Heart left ventricle (tissue), 16 donors: ENCODE data around the gene MINDY3. TPM values are rescaled to one million over a fixed set of nuclear protein-coding genes. Genes with fewer than 3 reads are reported as not detected.

Experiments
- ATAC-seq, 4 donors: fragments of 200-7000 bp; cut with Tn5 transposase; one replicate each; pipeline ENCODE4 v1.9.1; 2020 to 2022; ENCODE audit warnings: moderate library complexity in 4 of 4, mild to moderate bottlenecking in 3 of 4, moderate number of reproducible peaks in 1 of 4
- DNase-seq, 5 donors: peaks; one replicate each; pipeline ENCODE4 v3.0.0-alpha.2; 2020
- H3K27ac ChIP-seq, 12 donors: fragments of 200-600 bp; sonication (generic) in 4 of 12; one replicate each; pipeline versions ENCODE4 v1.5.0 to v1.8.0; 2016 to 2022; ENCODE audit warnings: mild to moderate bottlenecking in 2 of 12
- H3K27me3 ChIP-seq, 9 donors: fragments of 200-600 bp; sonication (generic) in 2 of 9; one replicate each; pipeline versions ENCODE4 v1.5.1 to v1.8.0; 2016 to 2022; ENCODE audit warnings: mild to moderate bottlenecking in 3 of 9
- H3K36me3 ChIP-seq, 9 donors: fragments of 200-600 bp; sonication (generic) in 2 of 9; one replicate each; pipeline versions ENCODE4 v1.5.0 to v1.8.0; 2018 to 2022; ENCODE audit warnings: mild to moderate bottlenecking in 2 of 9
- H3K4me1 ChIP-seq, 12 donors: fragments of 200-600 bp; sonication (generic) in 4 of 12; one replicate each; pipeline versions ENCODE4 v1.5.0 to v1.8.0; 2016 to 2022; ENCODE audit warnings: mild to moderate bottlenecking in 3 of 12
- H3K4me3 ChIP-seq, 12 donors: fragments of 200-600 bp; sonication (generic) in 4 of 12; one replicate each; pipeline versions ENCODE4 v1.5.0 to v1.8.0; 2017 to 2022; ENCODE audit warnings: mild to moderate bottlenecking in 9 of 12, moderate library complexity in 4 of 12
- H3K9me3 ChIP-seq, 12 donors: fragments of 200-600 bp; sonication (generic) in 4 of 12; one replicate each; pipeline versions ENCODE4 v1.5.0 to v1.8.0; 2016 to 2022; ENCODE audit warnings: mild to moderate bottlenecking in 1 of 12
- CTCF ChIP-seq, 12 donors: fragments of 200-600 bp; sonication (generic) in 4 of 12; IDR thresholded peaks; one replicate each; pipeline versions ENCODE4 v1.5.0 to v1.8.0; 2018 to 2022; ENCODE audit warnings: antibody characterized with exemption in 12 of 12, mild to moderate bottlenecking in 5 of 12
- POLR2A ChIP-seq, 2 donors: fragments of 450-650 bp; IDR thresholded peaks; one replicate each; pipeline ENCODE4 v1.6.1; 2017; ENCODE audit warnings: antibody characterized with exemption in 2 of 2, mild to moderate bottlenecking in 2 of 2, moderate library complexity in 2 of 2
- WGBS, 4 donors: extraction: QIAGEN DNeasy Blood & Tissue Kit in 2 of 4; methylation state at CpG; one replicate each; pipeline versions ENCODE4 v1.1.5 to v1.1.7; 2013 to 2018; 5-methylcytosine and 5-hydroxymethylcytosine counted together
- intact Hi-C, 10 donors: fragments of 100-400 bp; cut with DNase I; formaldehyde crosslinking; loops; one replicate each; pipeline versions ENCODE4 v1.11.1 to v1.14.2; 2022
- polyA plus RNA-seq, 2 donors: library from polyadenylated mRNA; stranded (reverse); fragments of 200-250 nt; gene quantifications; one replicate each; pipeline ENCODE4 v1.2.3, GENCODE V29; 2013
- total RNA-seq, 9 donors: library from RNA; depleted of rRNA in 2 of 9; stranded (reverse); fragments of >200 nt in 2 of 9; fragmentation: NEBNext Ultra II Directional in 3 of 9; extraction: Animal tissue kit (Norgen Biotek cat#: 25700) in 3 of 9; gene quantifications; one replicate each; pipeline versions ENCODE4 v1.1.0 to v1.2.4, GENCODE V29; 2016 to 2023
- donor health status: ischemic (EF 13 %, LVEDD 7.1; RV severe dilation, severe dysfunction).
- donor health status: healthy with polysubstance abuse.
- donor health status: DM: no; HTN: yes; CAD: no.
- donor health status: DM: no; HTN: no; CAD: no.
- donor health status: ischemic (EF 25% LVEDD 6.9; RV normal size, moderate dysfunction).
- donor health status: ischemic (EF 25% LVEDD 5.7; RV mildly dilated, moderate dysfunction).
- donor health status: healthy.
- donor health status: DM: yes; HTN: yes; CAD: no.
- donor health status: ischemic (EF 35%, LVEDD 5.7; RV mildly dilated, moderate dysfunction).
- donor health status: nonischemic (EF 11% LVEDD 7.7; RV severe dilation, severe dysfunction).
- donor health status: DM: yes; HTN: yes; CAD: no.
- donor health status: PGD.
- donor health status: ischemic (EF 29% LVEDD 5.4; RV normal size, mild dysfunction).
- donor health status: nonischemic (EF 23%, LVEDD 6.1; RV moderate dilation, normal function).

Gene MINDY3
- total and polyA plus RNA-seq, 11 donors, result 7.6 to 31.0 (median 21.0) TPM

- intact Hi-C loops, result no loop called here
- no peak overlapping the region for H3K27ac ChIP-seq
- TF ChIP-seq POLR2A (IDR thresholded peaks at IDR 0.05) (no peak), CTCF (IDR thresholded peaks at IDR 0.05) (no peak)
- H3K36me3 ChIP-seq, result no peaks in the 10 kb centered on the region
- no peaks in the 10 kb centered on the region for H3K27me3 ChIP-seq
- no peak overlapping the region for H3K4me3 ChIP-seq
- 82 to 85% (median 82%) methylated on average over 5 of the region's 5 CpGs for WGBS, 4 donors
- DNase-seq (no peak), ATAC-seq (no peak)
- peaks cover 0 to 9% (median 0%) of the 10 kb centered on the region in 12 donors for H3K4me1 ChIP-seq
- peaks cover 0 to 6% (median 0%) of the 10 kb centered on the region in 12 donors for H3K9me3 ChIP-seq
Measured at GRCh38 chr10:15758618-15759017, 101.7 kb downstream of the MINDY3 start.

GRCh38 chr10:15754937-15755336, 105.4 kb downstream of the MINDY3 start:
- WGBS, 4 donors, result 24 to 43% (median 30%) methylated on average over 2 of the region's 2 CpGs
- Histone ChIP-seq H3K27me3 (no peaks in the 10 kb centered on the region), H3K36me3 (no peaks in the 10 kb centered on the region), H3K27ac (no peak overlapping the region), H3K4me3 (no peak overlapping the region), H3K9me3 (no peaks in the 10 kb centered on the region), H3K4me1 (no peaks in the 10 kb centered on the region)
- no peak for TF ChIP-seq CTCF (IDR thresholded peaks at IDR 0.05)
- TF ChIP-seq POLR2A (IDR thresholded peaks at IDR 0.05), result no peak
- DNase-seq, result no peak
- no peak for ATAC-seq
- intact Hi-C loops, result no loop called here

GRCh38 chr10:15751046-15751445, 109.3 kb downstream of the MINDY3 start:
- Histone ChIP-seq H3K36me3 (no peaks in the 10 kb centered on the region), H3K4me1 (peaks cover 0 to 7% (median 0%) of the 10 kb centered on the region in 12 donors), H3K27me3 (no peaks in the 10 kb centered on the region), H3K4me3 (no peak overlapping the region), H3K9me3 (no peaks in the 10 kb centered on the region), H3K27ac (no peak overlapping the region)
- WGBS, 4 donors, result 64 to 75% (median 69%) methylated on average over 5 of the region's 5 CpGs
- no peak for TF ChIP-seq CTCF (IDR thresholded peaks at IDR 0.05)
- no peak for TF ChIP-seq POLR2A (IDR thresholded peaks at IDR 0.05)
- DNase-seq (no peak), ATAC-seq (peak in 1 of 4 donors; percentile 42)
- intact Hi-C loops, result no loop called here

GRCh38 chr10:15748126-15748525, 112.2 kb downstream of the MINDY3 start:
- intact Hi-C loops, result no loop called here
- Histone ChIP-seq H3K27ac (no peak overlapping the region), H3K4me3 (no peak overlapping the region), H3K27me3 (no peaks in the 10 kb centered on the region), H3K4me1 (peaks cover 0 to 8% (median 0%) of the 10 kb centered on the region in 12 donors), H3K36me3 (no peaks in the 10 kb centered on the region), H3K9me3 (no peaks in the 10 kb centered on the region)
- no peak for DNase-seq
- WGBS, 4 donors, result 48 to 63% (median 58%) methylated on average over 3 of the region's 3 CpGs
- no peak for TF ChIP-seq CTCF (IDR thresholded peaks at IDR 0.05)
- TF ChIP-seq POLR2A (IDR thresholded peaks at IDR 0.05), result no peak
- ATAC-seq, result no peak
